B cell (primary cell): Measurements from ENCODE around the gene MED12L.

Experiments used
- CTCF ChIP-seq: fragments of 200-600 bp; IDR thresholded peaks from one replicate; pipeline ENCODE4 v1.8.0; 2022; ENCODE audit warnings: antibody characterized with exemption, mild to moderate bottlenecking
- EZH2 ChIP-seq: IDR thresholded peaks from 2 replicates; pipeline ENCODE4 v1.6.1; 2012; ENCODE audit warnings: borderline replicate concordance, low read depth, mild to moderate bottlenecking, moderate library complexity, low read length; ENCODE audit not compliant: insufficient read depth, poor library complexity, severe bottlenecking

- TF ChIP-seq EZH2 (no peak), CTCF (no peak)
These were observed 260.4 kb downstream of the MED12L start for GRCh38 chr3:151345859-151346258.
